Measurements from ENCODE around the gene NISCH. TPM values are rescaled to one million over a fixed set of nuclear protein-coding genes. Genes with fewer than 3 reads are reported as not detected.

Gene NISCH
- total RNA-seq, 1 donor from 2014 or later: 58.3 TPM

GRCh38 chr3:52520141-52520667 lies 64.8 kb downstream of the NISCH start:
- H3K27ac ChIP-seq: no peak overlapping the region
- TF ChIP-seq, protein P1, sequence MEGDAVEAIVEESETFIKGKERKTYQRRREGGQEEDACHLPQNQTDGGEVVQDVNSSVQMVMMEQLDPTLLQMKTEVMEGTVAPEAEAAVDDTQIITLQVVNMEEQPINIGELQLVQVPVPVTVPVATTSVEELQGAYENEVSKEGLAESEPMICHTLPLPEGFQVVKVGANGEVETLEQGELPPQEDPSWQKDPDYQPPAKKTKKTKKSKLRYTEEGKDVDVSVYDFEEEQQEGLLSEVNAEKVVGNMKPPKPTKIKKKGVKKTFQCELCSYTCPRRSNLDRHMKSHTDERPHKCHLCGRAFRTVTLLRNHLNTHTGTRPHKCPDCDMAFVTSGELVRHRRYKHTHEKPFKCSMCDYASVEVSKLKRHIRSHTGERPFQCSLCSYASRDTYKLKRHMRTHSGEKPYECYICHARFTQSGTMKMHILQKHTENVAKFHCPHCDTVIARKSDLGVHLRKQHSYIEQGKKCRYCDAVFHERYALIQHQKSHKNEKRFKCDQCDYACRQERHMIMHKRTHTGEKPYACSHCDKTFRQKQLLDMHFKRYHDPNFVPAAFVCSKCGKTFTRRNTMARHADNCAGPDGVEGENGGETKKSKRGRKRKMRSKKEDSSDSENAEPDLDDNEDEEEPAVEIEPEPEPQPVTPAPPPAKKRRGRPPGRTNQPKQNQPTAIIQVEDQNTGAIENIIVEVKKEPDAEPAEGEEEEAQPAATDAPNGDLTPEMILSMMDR (IDR thresholded peaks at IDR 0.05): no peak

DNA sequence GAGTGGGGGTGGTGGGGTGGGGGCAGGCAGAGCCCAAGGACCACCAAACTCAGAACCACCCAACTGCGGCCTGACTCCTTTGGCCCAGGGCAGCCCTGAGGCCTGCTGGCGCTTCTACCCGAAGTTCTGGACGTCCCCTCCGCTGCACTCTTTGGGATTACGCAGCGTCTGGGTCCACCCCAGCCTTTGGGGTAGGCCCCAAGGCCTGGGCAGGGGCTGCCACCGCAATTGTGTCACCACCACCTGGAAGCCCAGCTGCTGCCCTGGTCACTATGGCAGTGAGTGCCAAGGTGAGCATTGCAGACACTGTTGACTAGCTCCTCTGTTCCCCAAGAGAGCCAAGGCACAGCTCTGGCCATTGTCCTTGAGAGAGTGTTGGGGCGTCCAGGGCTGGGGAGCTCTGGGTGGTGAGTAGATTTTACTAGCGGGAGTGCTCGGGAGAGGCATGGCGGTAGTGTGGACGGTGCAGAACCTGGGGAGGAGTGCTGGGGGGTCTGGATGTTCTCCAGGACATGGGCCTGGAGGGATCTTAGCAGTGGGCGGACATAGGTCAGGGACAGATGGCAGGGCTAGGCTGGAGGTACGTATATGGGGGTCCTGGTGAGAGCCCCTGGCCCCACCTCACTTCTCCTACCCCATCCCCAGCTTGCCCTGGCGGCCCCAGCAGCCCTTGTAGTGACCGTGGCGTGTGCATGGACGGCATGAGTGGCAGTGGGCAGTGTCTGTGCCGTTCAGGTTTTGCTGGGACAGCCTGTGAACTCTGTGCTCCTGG lies 65.5 kb downstream of the NISCH start:
- TF ChIP-seq, protein P1 (IDR thresholded peaks at IDR 0.05): no peak
- no peaks in the 10 kb centered on the region for H3K9me3 ChIP-seq
- no peaks in the 10 kb centered on the region for H3K27me3 ChIP-seq
- intact Hi-C loops (cut with DNase I): no loop called here
- no peak for DNase-seq (ENCODE audit: low spot score in 2 of 2)
- no peak overlapping the region for H3K27ac ChIP-seq
- peaks cover 0 to 5% of the 10 kb centered on the region in 2 donors for H3K36me3 ChIP-seq
- peaks cover 0 to 11% of the 10 kb centered on the region in 2 donors for H3K4me1 ChIP-seq
- H3K4me3 ChIP-seq: no peak overlapping the region

More at GRCh38 chr3:52520141-52520667, 64.8 kb downstream of the NISCH start:
- Histone ChIP-seq H3K4me3 (no peak overlapping the region), H3K36me3 (peaks cover 0 to 5% of the 10 kb centered on the region in 2 donors), H3K4me1 (peaks cover 0 to 4% of the 10 kb centered on the region in 2 donors), H3K27me3 (no peaks in the 10 kb centered on the region), H3K9me3 (no peaks in the 10 kb centered on the region)
- DNase-seq (ENCODE audit: low spot score in 2 of 2): no peak
- intact Hi-C loops (cut with DNase I): no loop called here

DNA sequence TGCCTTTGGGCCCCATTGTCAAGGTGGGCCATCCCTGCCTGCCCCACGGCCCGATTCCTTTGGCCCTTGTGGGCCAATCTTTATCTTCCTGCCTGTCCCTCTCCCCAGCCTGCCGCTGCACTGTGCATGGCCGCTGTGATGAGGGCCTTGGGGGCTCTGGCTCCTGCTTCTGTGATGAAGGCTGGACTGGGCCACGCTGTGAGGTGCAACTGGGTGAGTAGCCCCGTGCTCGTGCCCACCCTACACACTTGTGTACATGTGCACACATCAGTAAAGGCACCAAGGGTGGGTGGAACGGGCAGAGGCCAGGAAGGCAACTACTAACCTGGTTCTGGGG lies 66.1 kb downstream of the NISCH start:
- Histone ChIP-seq H3K4me3 (no peak overlapping the region), H3K9me3 (no peaks in the 10 kb centered on the region), H3K27ac (no peak overlapping the region), H3K4me1 (peaks cover 0 to 12% of the 10 kb centered on the region in 2 donors), H3K27me3 (no peaks in the 10 kb centered on the region), H3K36me3 (peaks cover 0 to 5% of the 10 kb centered on the region in 2 donors)
- TF ChIP-seq, protein P1 (IDR thresholded peaks at IDR 0.05): no peak
- DNase-seq (ENCODE audit: low spot score in 2 of 2): no peak
- intact Hi-C loops (cut with DNase I): no loop called here

DNA sequence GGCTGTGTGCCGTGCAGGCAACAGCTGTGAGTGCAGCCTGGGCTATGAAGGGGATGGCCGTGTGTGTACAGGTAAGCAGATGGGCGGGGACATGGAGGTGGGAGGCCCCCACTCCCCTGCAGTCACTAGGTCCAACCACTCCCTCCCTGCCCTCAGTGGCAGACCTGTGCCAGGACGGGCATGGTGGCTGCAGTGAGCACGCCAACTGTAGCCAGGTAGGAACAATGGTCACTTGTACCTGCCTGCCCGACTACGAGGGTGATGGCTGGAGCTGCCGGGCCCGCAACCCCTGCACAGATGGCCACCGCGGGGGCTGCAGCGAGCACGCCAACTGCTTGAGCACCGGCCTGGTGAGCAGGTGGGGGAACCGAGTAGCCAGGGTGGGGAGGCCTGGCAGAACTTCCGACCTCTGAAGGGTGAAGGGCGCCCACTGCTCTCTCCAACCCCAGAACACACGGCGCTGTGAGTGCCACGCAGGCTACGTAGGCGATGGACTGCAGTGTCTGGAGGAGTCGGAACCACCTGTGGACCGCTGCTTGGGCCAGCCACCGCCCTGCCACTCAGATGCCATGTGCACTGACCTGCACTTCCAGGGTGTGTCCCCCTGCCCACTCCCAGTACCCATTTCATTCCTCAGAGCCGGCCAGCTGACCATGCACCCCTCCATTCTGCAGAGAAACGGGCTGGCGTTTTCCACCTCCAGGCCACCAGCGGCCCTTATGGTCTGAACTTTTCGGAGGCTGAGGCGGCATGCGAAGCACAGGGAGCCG lies 66.7 kb downstream of the NISCH start:
- TF ChIP-seq, protein P1 (IDR thresholded peaks at IDR 0.05): no peak
- Histone ChIP-seq H3K27ac (no peak overlapping the region), H3K9me3 (no peaks in the 10 kb centered on the region), H3K4me3 (no peak overlapping the region), H3K4me1 (peaks cover 0 to 12% of the 10 kb centered on the region in 2 donors), H3K36me3 (peaks cover 0 to 5% of the 10 kb centered on the region in 2 donors), H3K27me3 (no peaks in the 10 kb centered on the region)
- intact Hi-C loops (cut with DNase I): no loop called here
- no peak for DNase-seq (ENCODE audit: low spot score in 2 of 2)

DNA sequence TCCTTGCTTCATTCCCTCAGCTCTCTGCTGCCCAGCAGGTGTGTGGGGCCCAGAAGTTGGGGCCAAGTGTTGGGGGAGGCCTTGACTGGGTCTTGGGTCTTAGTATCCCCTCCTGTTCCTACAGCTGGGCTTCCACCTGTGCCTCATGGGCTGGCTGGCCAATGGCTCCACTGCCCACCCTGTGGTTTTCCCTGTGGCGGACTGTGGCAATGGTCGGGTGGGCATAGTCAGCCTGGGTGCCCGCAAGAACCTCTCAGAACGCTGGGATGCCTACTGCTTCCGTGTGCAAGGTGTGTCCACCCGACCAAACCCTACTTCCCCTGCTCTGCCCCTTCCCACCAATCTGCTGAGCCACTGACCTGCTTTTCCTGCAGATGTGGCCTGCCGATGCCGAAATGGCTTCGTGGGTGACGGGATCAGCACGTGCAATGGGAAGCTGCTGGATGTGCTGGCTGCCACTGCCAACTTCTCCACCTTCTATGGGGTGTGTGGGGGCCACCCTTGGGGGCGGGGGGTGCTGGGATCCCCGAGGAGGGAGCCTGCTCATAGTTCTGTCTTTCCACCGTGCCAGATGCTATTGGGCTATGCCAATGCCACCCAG lies 67.3 kb downstream of the NISCH start:
- intact Hi-C loops (cut with DNase I): no loop called here
- H3K36me3 ChIP-seq: peaks cover 3 to 9% of the 10 kb centered on the region in 2 donors

More for the DNA sequence above, 67.3 kb downstream of the NISCH start:
- Histone ChIP-seq H3K27ac (no peak overlapping the region), H3K27me3 (no peaks in the 10 kb centered on the region), H3K9me3 (no peaks in the 10 kb centered on the region), H3K4me3 (no peak overlapping the region), H3K4me1 (peaks cover 0 to 12% of the 10 kb centered on the region in 2 donors)
- DNase-seq (ENCODE audit: low spot score in 2 of 2): no peak
- TF ChIP-seq, protein P1 (IDR thresholded peaks at IDR 0.05): no peak
